GM19240 (cell line): Measurements from ENCODE around the gene TSHZ2.
"Not testable (repeated sequence)": the region's sequence is repeated elsewhere in the genome, so short reads cannot be mapped to it uniquely, and the experiment has no call there.

Experiments
- DNase-seq: peaks from one replicate; pipeline ENCODE4 v3.0.0; 2011; ENCODE audit warnings: low spot score; ENCODE audit not compliant: insufficient read length

TSHZ2 gene

DNA sequence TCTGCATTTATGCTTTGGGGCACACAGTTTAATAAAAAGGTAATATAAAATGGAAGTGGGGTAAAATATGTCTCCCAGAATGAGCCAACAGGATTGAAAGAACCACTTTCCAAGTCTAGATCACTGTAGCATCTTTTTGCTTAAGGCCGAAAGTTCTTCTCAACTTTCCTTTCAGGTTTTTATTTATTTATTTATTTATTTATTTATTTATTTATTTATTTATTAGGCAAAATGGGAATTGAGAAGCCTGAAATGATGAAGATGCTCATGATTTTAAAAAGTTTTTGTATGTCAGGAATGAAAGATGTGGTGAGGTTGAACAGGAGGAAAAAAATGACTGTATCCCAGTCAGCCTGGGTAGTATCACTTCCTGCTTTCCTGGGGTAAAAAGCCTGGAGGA lies 24.0 kb downstream of the TSHZ2 start:
- DNase-seq: no peak

DNA sequence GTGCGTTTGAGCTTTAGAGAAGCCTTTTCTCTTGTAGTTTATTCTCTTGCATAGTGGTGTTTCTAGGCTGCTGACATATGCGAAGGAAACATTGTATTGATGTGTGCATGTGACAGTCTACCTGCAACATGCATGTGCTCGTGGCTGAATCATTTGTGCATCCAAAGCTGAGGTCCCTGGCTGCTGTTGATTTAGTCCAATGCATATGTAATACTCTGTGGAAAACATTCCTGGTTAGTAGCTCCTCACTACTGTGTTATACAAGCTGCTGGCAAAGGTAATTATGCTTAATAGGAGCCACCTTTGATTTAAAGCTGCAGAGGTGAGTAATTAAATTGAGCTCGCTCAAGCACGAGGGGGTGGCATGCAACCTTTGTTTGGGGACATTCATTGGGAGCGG lies 24.5 kb downstream of the TSHZ2 start:
- no peak for DNase-seq

DNA sequence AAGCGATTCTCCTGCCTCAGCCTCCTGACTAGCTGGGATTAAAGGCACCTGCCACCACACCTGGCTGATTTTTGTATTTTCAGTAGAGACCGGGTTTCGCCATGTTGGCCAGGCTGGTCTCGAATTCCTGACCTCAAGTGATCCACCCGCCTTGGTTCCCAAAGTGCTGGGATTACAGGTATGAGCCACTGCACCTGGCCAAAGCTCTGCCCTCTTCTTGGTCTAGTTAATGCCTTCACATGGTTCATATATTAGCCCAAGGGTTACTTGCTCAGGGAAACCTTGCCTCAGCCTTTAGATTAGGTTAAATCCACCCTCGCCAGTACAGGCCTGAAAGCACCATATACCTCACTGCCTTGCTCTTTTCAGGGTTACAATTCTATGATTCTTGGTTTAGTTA lies 26.1 kb downstream of the TSHZ2 start:
- DNase-seq: no peak

DNA sequence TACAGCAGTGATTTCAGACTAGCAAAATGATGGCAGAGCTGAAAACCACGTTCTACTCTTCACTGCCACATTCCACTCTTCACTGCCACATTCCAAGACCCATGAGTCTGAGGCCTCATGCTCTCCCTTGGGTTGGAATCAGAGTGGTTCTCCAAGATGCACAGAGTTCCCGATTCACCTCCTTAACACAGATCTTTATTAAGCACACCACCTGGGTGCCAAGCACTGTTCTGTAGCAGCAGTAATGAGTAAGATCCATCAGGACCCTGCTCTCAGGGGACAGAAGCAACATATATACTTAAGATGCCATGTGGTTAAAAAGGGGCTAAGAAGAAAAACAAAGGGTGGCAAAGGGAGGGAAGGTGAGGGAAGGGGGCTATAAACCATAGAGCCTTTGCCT lies 26.9 kb downstream of the TSHZ2 start:
- no peak for DNase-seq

DNA sequence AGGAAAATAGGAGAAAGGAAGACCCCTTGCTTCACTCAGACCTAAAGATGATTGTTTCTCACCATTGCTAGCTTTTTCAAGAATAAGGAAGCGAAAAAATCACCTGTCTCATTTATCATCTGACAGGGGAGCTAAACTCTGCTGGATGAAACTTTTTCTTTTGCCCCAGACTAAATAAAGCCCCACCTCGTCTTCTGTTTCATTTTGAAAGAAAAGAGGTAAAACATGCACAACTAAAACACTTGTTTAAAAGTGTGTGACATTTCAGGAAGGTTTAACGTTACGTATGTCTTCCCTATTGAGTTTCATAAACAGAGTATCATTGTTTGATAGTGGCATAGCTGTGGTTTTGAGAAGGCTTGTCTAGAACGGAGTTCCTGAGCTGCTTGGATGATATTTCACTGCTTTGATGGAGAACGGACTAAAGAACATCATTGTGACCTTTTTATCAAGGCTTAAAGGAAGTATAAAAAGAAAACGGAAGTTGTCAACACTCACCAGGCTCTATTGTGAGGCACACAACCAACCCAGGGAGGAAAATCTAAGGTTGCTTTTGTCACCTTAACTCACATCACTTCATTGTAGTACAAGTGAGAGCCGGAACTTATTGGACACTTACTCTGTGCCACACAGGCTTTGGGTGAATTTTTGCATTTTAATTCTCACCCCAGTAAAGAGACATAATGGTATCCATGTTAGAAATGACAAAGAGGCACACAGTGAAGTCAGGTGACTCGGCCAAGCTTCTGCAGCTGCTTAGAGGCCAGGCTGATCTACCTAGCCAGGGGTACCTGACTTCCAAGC lies 29.5 kb downstream of the TSHZ2 start:
- no peak for DNase-seq

DNA sequence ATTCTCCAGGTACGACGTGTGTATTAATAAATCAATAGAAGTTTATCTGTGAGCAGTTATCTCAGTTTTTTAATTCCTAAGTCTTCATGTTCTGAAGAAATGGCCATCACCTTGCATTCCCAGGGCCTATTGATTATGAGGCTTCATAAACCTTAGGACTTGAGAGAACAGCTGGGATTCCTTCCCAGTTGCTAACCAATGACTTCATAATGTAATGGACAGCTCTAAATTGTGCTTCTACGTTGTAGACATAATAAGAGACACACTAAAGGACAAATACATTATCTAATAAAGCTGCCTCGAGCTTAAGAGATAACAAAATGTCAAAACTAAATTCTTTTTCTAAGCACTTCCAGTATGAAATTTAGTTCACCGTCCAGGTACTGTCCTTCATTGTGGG lies 30.6 kb downstream of the TSHZ2 start:
- DNase-seq: no peak

DNA sequence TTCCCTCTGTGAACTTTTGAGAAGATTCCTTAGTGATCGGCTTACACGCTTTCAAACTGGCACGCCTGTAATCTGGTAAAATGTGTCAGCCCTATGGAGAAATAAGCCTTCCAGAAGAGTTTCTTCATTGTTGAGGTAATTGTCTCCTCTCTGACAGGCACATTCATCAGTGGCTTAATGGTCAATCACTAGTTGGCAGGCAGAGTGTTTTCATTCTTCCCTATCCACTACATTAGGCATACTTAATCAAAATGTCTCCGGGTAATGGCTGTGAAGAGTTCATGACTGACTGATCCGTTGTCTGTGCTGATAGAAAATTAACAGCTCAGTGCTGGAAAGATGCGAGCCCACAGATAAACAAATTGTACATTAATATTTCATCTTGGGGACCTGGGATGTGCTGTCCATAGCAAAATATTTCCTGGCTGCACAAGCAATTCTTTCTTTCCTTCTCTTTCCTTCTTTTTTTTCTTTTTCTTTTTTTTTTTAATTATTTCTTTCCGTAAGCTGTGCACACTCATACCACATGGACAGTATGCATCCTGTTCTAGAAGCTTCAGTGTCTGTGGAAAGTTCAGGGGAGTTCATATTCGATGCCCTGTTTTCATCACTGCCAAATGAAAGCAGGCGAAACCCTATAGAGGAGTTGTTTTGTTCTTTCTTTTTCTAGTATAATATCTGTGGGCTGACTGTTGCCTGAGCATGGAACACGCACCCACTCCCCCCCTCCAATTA lies 31.4 kb downstream of the TSHZ2 start:
- DNase-seq: no peak

DNA sequence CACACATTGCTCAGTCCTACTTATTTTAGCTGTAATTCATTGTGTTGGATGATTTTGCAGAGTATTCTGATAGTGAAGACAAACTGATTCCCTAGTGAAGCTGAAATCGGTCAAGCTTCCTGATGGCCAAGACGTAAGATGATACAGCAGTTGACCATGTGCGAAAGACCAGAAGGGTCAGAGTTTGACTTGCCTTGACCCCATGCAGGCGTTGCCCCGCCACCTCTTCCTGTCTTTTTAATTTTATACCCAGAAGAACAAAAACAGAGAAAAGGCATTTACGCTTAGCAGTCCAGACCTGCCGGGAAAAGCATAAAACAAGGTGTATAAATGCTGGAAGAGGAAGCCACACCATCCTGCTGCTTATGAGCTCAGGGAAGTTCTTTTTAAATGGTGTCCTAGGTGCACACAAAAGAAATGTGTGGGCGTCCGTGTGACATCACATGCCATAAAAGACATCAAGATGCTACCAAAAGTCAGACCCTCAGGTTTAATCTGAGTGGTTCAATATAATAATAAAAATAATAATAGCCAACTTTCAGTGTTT lies 32.2 kb downstream of the TSHZ2 start:
- DNase-seq: no peak

DNA sequence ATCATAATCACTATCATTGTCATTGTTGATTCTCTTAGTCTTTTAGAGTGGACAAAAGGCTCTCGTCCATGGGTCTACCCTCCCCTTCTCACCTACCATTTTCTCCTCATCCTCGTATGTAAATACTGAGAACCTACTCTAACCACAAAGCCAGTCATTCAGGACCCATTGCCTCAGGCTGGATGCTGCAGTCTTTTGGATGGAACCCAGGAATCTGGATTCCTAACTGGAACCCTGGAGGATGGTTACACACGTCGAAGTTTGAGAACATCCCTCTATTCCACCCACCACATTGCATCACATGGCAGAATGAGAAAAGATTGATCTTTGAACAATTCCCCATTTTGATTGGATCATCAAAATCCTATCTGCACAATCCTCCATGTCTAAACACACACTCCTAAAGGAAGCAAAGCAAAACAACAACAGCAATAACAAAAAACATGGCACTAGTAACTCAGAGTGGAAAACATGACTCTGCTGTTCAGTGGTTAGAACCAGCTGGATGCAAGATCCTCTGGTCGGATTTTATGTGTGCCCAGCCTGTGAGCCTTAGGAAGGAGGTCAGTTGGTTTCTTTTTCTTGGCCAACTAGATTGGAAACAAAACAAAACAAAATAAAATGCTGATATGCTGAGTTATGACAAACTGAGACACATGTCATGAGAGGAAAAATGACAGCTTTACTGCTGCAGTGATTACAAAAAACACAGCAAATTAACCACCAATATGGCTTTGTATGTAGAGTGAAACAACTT lies 38.0 kb downstream of the TSHZ2 start:
- DNase-seq: no peak

DNA sequence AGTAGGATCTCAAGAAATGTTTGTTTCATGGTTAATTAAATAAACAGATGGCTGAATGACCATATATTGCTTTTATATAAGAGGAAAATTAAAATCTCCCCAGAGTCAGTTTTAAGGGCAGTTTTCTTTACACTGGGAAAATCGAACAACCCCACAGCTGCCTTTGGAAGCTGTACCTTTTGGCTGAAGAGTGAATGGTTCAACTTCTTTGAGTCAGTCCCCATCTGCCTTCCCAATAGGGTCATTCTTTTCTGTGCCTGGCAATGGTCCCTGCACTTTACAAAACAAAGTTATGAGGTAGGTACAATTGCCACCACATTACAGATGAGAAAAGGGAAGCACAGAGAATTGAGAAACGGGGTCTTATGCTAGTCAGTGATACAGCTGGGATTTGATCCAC lies 39.5 kb downstream of the TSHZ2 start:
- no peak for DNase-seq

DNA sequence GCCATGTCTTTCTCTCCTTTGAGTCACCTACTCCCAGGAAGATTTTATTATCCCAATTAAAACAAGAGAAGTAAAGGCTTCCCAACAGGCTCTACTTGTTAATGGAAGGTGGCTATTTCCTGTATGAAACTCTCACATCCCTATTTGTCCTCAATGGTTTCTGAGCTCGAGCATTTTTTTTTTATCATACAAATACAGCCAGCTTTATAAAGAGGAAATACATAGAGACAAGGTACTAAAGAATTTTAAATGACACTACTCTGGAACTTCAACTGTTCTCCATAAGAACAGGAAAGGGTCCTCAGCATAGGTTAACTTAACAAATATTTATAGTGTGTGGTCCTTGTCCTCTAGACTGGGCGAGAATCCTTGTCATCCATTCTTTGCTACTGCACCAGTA lies 41.0 kb downstream of the TSHZ2 start:
- no peak for DNase-seq

DNA sequence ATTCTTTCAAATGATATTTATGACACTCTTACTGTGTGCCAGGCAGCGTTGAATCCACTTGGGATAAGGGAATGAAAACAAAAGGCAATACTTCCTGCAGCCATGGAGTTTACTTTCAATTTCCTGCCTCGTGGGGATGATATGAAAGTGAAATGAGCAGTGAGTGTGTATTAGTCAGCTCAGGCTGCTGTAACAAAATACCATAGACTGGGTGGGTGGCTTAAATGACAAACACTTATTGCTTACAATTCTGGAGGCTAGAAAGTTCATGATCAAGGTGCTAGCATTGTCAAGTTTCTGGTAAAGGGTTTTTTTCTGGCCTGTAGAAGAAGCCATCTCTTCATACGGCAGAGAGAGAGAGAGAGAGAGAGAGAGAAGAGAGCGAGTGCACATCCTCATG lies 41.7 kb downstream of the TSHZ2 start:
- no peak for DNase-seq

DNA sequence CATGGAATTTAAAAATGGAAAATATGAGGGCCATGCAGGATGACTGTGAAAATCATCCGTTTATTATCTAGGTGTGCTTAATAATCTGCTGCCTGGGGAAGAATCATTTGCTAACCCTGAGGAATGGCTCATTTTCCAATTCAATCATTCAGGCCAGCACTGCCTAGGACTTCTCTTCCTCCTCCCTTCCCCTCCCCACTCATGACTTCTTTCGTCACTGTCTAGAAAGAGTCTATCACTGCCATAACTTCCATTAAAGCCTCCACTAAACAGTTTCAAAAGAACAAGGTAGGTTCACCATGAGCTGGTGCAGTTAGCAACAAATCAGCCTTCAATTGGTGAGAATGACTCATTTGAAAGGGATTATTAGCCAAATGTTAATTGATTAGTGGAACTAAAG lies 43.9 kb downstream of the TSHZ2 start:
- no peak for DNase-seq

DNA sequence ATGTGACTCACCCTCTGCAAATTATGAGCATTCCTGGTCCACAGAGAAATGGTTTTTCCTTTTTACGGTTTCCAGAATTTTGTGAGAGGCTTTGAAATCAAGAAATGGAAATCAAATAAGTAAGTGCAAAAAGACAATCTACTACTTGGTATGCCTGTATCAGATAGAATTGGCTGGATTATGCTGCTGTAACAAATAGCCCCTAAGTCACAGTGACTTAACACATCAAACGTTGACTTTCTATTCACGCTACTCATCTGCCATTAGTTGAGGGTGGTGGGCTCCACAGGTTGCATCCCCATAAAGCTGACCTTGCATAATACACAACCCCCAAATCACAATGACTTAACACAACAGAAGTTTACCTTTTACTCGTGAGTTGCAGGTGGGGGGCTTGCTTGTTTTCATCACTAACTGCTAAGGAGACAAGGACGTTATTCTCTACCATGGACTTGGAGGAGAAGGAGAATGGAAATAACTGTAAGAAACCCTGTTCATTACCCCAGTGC lies 44.4 kb downstream of the TSHZ2 start:
- no peak for DNase-seq

DNA sequence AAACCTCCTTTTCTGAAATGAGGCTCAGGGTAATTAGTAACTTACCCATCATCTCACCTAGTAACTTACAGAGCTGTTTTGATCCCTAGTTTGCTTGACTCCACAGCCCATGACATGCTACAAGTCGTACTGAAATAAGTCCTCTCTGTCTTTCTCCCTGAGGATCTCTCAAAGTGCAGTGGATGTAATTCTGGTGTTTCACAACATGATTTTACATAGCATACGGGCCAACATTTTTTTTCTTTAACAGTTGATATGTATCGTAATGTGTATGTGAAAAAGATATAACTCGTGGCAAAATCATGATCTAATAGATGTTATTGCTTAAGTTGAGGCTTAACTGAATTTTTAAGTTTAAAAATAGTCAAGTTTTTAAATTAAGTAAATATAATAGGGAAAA lies 45.0 kb downstream of the TSHZ2 start:
- DNase-seq: no peak

DNA sequence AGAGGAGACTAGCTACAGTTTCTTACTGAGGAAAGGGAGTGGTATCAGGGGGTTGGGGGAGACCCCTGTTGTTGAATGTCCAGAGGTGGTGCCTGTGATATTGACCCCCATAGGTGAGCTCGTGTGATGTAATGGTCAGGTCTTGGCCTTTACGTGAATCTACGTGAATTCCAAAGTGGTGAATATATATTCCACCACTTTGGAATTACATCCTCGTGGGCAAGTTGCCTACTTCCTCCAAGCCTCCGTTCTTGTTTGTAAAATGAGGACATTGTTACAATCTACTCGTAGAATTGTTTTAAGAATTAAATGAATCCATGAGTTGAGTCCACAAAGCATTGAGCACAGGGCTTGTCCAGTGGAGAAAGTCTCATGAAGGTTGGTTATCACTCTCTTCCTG lies 47.3 kb downstream of the TSHZ2 start:
- no peak for DNase-seq

DNA sequence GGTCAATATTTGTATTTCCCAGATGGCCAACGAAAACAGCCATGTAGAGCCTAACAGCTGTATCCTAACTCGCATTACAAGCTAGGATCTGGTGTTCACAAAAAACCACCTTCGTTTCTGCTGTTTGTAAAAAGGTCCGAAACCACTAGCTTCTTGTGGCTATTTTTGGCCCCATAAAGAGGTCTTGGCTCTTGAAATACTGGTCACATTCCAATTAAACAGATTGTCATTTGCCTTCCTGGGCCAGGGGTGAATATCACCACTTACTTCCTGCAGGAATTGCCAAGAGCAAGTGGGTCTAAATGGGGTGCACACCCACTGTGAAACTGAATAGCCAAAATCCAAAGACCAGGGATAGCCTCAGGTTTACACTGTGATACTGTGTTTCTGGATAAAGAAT lies 48.2 kb downstream of the TSHZ2 start:
- DNase-seq: no peak

DNA sequence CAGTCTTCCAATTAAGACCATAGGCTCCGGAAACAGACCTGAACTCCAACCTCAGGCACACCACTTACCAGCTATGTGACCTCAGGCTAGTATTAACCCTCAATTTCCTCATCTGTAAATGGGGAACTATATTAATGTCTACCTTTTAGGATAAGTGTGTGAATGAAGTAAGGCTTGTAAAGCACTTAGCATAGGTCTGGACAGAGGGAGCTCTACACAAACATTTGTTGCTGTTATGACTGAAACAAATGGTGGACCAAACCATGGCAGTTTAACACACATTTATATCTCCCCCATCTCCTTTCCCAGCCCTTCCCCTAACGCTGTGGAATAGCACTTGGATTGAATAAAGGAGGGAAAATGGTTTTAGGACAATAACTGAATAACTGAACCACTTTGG lies 48.7 kb downstream of the TSHZ2 start:
- DNase-seq: no peak

DNA sequence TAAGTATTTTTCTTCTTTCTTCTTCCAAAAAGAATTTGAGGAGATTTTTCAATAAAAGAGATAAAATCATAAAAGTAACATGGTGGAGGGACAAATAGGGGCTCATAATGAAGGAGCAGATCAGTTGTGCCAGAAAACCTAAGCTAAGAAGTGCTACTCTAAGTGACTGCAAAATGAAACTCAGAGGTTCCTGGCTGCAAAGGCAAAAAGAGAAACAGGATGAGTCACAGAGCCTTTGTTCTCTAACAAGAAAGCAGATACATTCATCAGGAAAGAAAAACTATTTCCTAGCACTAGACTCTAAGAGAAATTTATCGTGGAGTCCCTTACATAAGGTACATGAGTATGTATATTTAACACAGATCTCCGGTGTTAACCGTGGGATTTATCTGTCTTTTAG lies 49.8 kb downstream of the TSHZ2 start:
- no peak for DNase-seq

DNA sequence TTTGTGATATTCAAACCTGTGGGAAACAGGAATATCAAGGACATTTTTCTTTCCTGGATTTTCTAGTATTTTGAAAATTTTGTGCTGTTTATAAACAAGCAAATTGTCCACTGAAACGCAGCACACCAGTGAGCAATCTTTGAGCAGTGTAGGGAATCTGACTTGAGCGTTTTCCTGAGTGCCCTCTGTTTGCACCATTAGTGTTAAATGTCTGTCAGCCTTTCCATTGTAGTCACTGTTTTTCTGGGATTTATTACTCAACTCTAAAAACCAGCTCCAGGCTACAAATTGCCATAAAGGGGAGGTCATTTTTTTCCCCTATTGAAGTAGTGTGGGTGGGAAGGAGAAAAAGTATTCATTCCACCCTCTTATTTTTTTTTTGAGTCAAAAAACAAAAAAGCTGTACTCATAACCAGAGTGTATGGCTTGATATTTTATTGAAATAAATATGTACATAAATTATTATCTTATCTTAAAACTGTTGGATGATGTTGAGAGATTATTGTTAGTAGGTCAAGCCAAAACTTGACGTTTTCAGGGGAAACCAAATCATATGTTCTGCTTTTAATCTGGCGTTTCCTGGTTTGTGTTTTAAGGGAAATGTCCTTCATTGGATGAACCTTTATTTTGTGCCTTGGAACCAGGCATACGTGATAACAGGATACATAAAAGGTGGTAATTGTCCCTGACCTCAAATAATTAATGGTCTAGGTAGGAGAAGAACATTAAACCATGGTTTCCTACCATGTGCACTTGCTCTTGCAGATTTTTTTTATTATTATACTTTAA lies 51.8 kb downstream of the TSHZ2 start:
- DNase-seq: no peak

DNA sequence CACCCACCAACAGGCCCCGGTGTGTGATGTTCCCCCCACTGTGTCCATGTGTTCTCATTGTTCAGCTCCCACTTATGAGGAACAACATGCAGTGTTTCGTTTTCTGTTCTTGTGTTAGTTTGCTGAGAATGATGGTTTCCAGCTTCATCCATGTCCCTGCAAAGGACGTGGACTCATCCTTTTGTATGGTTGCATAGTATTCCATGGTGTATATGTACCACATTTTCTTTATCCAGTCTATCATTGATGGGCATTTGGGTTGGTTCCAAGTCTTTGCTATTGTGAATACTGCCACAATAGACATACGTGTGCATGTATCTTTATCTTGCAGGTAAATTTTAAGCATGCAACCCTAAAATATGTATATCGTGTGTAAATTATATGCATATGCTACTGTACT lies 52.5 kb downstream of the TSHZ2 start:
- DNase-seq: not testable (repeated sequence)
